GM23248 (cell line): ENCODE results near the gene ZNF318.

Source experiments
- EZH2 ChIP-seq: fragments of 200-600 bp; sonication (generic); IDR thresholded peaks from 2 replicates; pipeline ENCODE4 v1.6.1; 2018; ENCODE audit warnings: antibody characterized with exemption, mild to moderate bottlenecking; ENCODE audit not compliant: insufficient read depth, poor library complexity, severe bottlenecking
- EZH2phosphoT487 ChIP-seq: fragments of 200-600 bp; sonication (generic); IDR thresholded peaks from 2 replicates; pipeline ENCODE4 v1.6.1; 2018; ENCODE audit warnings: antibody characterized with exemption, moderate library complexity, mild to moderate bottlenecking, low read depth; ENCODE audit not compliant: insufficient read depth

DNA sequence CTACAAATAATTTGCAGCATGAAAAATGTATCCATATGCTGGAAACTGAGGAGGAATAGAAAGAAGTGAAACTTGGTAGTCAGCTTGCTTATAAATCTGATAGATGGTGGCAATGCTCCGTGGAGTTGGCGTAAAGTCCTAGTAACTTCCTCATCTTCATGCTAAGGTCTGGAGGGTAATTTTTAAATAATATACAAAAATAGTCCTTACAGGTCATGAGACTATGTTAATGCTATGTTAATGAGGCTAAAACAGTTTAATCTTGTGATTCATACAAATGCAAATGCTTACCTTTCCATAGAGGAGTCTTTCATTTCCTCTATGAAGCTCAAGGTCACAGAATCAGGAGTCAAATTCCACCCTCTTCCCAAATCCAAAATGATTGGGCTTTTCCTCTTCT is 51.4 kb downstream of the ZNF318 start:
- TF ChIP-seq EZH2phosphoT487 = no peak
- no peak for TF ChIP-seq EZH2
